Fibroblast of skin of scalp (primary cell): ENCODE results near the gene TFDP1. TPM values are rescaled to one million over a fixed set of nuclear protein-coding genes. Genes with fewer than 3 reads are reported as not detected.

Experiments used
- DNase-seq: peaks from one replicate; pipeline ENCODE4 v3.0.0-alpha.2; 2013
- polyA plus RNA-seq, 2 experiments: library from polyadenylated mRNA; unstranded; fragments of 120-200 nt; gene quantifications; one replicate each; pipeline ENCODE4 v1.2.1, GENCODE V29; 2013; ENCODE audit not compliant: insufficient read length in 2 of 2

The TFDP1 gene
- 72.2 TPM for polyA plus RNA-seq (2013, experiment 1 of 2; ENCODE audit: insufficient read length)
- 72.3 TPM for polyA plus RNA-seq (2013, experiment 2 of 2; ENCODE audit: insufficient read length)

- DNase-seq = peak; percentile 80
These were observed at the start of gene TFDP1 for GRCh38 chr13:113584205-113584869. TSS of gene TFDP1 (plus strand) at chr13:113584753. CDS start at chr13:113585838, 1,085 bp downstream.

GRCh38 chr13:113535381-113535781 is 49.2 kb upstream of the TFDP1 start:
- no peak for DNase-seq

- DNase-seq = no peak
These were observed 48.0 kb upstream of the TFDP1 start for GRCh38 chr13:113536461-113537110.

GRCh38 chr13:113537205-113537604 is 47.3 kb upstream of the TFDP1 start:
- DNase-seq = no peak

GRCh38 chr13:113537909-113538688 is 46.5 kb upstream of the TFDP1 start:
- DNase-seq = no peak

- DNase-seq = no peak
These were observed 45.9 kb upstream of the TFDP1 start for GRCh38 chr13:113538689-113539058.

GRCh38 chr13:113539176-113539575 is 45.4 kb upstream of the TFDP1 start:
- DNase-seq = no peak

GRCh38 chr13:113539822-113540221 is 44.7 kb upstream of the TFDP1 start:
- DNase-seq = peak; percentile 23

- no peak for DNase-seq
These were observed 44.0 kb upstream of the TFDP1 start for GRCh38 chr13:113540523-113540922.

- DNase-seq = no peak
These were observed 41.7 kb upstream of the TFDP1 start for GRCh38 chr13:113542751-113543424.

- no peak for DNase-seq
These were observed 40.3 kb upstream of the TFDP1 start for GRCh38 chr13:113544071-113544891.

- no peak for DNase-seq
These were observed 39.7 kb upstream of the TFDP1 start for GRCh38 chr13:113544896-113545295.

- DNase-seq = peak; percentile 62
These were observed 39.1 kb upstream of the TFDP1 start for GRCh38 chr13:113545455-113545930.

GRCh38 chr13:113545931-113546516 is 38.5 kb upstream of the TFDP1 start:
- no peak for DNase-seq

GRCh38 chr13:113546571-113547237 is 37.8 kb upstream of the TFDP1 start:
- no peak for DNase-seq

GRCh38 chr13:113547238-113547971 is 37.1 kb upstream of the TFDP1 start:
- DNase-seq = no peak

GRCh38 chr13:113548171-113548641 is 36.3 kb upstream of the TFDP1 start:
- peak; percentile 23 for DNase-seq

GRCh38 chr13:113548778-113549621 is 35.6 kb upstream of the TFDP1 start:
- DNase-seq = no peak

- DNase-seq = no peak
These were observed 34.1 kb upstream of the TFDP1 start for GRCh38 chr13:113550453-113550852.
